A549 (cell line): Measurements from ENCODE around the gene CACNB1. TPM values are rescaled to one million over a fixed set of nuclear protein-coding genes. Genes with fewer than 3 reads are reported as not detected.

Experiments
- ATAC-seq, 2 experiments: fragments of 200-7000 bp in 1 of 2; fragments of >200 bp in 1 of 2; cut with Nextera tagmentation in 1 of 2; cut with Tn5 transposase in 1 of 2; 3 replicates each; pipeline versions ENCODE4 v1.8.0 to v1.9.1; 2018 to 2020; ENCODE audit warnings: mild to moderate bottlenecking in 1 of 2, moderate library complexity in 1 of 2
- CTCF ChIA-PET: fragments of 300-600 bp; sonication (Branson Sonifier 250); formaldehyde crosslinking; extraction: SDS; loops from one replicate; lab custom pipeline; 2021; ENCODE audit warnings: antibody characterized with exemption, inconsistent platforms; lab: Yijun Ruan, JAX
- POLR2A ChIA-PET: fragments of 350-600 bp; formaldehyde crosslinking; extraction: SDS; loops from one replicate; lab custom pipeline; 2021; ENCODE audit warnings: antibody characterized with exemption, inconsistent platforms; lab: Yijun Ruan, JAX
- DNase-seq, 2 experiments: peaks; one replicate each; pipeline versions ENCODE4 v3.0.0 to v3.0.0-alpha.2; 2011 to 2016; ENCODE audit warnings: low read depth in 1 of 2, low spot score in 1 of 2
- FAIRE-seq: peaks from 2 replicates; lab custom pipeline; 2011; peaks lifted over from hg19 to GRCh38; lab: Jason Lieb, UNC
- H3K27ac ChIP-seq, 2 experiments: fragments of >200 bp; sonication (Bioruptor Twin); formaldehyde crosslinking; 3 replicates each; pipeline ENCODE4 v1.5.1; 2016 to 2017
- H3K4me1 ChIP-seq: fragments of >200 bp; sonication (Bioruptor Twin); formaldehyde crosslinking; 3 replicates; pipeline ENCODE4 v1.6.1; 2016
- H3K4me2 ChIP-seq: fragments of >200 bp; sonication (Bioruptor Twin); formaldehyde crosslinking; 3 replicates; pipeline ENCODE4 v1.6.1; 2016
- H3K4me3 ChIP-seq: fragments of >200 bp; sonication (Bioruptor Twin); formaldehyde crosslinking; 3 replicates; pipeline ENCODE4 v1.5.1; 2016
- H3K9me3 ChIP-seq: fragments of >200 bp; sonication (Bioruptor Twin); formaldehyde crosslinking; 3 replicates; pipeline ENCODE4 v1.6.1; 2016
- CBX2 ChIP-seq: fragments of 200-600 bp; sonication (generic); IDR thresholded peaks from 2 replicates; pipeline ENCODE4 v1.6.1; 2016; ENCODE audit warnings: low read depth, mild to moderate bottlenecking, borderline replicate concordance
- CHD4 ChIP-seq: fragments of 200-600 bp; sonication (generic); IDR thresholded peaks from 2 replicates; pipeline ENCODE4 v1.6.1; 2016; ENCODE audit warnings: antibody characterized with exemption, mild to moderate bottlenecking, borderline replicate concordance
- HDAC2 ChIP-seq: fragments of 200-600 bp; sonication (generic); IDR thresholded peaks from 2 replicates; pipeline ENCODE4 v1.6.1; 2016
- KDM1A ChIP-seq: fragments of 200-600 bp; sonication (generic); IDR thresholded peaks from 2 replicates; pipeline ENCODE4 v1.6.1; 2016; ENCODE audit warnings: low read depth, mild to moderate bottlenecking
- KDM5A ChIP-seq: fragments of 200-600 bp; sonication (generic); IDR thresholded peaks from 2 replicates; pipeline ENCODE4 v1.6.1; 2016; ENCODE audit warnings: antibody characterized with exemption, mild to moderate bottlenecking
- MAFK ChIP-seq: fragments of 450-650 bp; IDR thresholded peaks from 2 replicates; pipeline ENCODE4 v1.6.1; 2014; ENCODE audit not compliant: partially characterized antibody
- MAZ ChIP-seq: fragments of 150-350 bp; IDR thresholded peaks from 2 replicates; pipeline ENCODE4 v1.6.1; 2014; ENCODE audit warnings: antibody characterized with exemption, low read depth, low read length, borderline replicate concordance
- MYC ChIP-seq: IDR thresholded peaks from 2 replicates; pipeline ENCODE4 v1.6.1; 2012; ENCODE audit warnings: mild to moderate bottlenecking, inconsistent platforms, low read length, improper control_type of control experiment, borderline replicate concordance
- NFE2L2 ChIP-seq: fragments of 150-350 bp; conservative IDR thresholded peaks from 2 replicates; pipeline ENCODE4 v1.6.1; 2014; ENCODE audit warnings: low read length
- NPAS2 ChIP-seq: fragments of 250-450 bp; sonication (Bioruptor Pico); IDR thresholded peaks from 2 replicates; pipeline ENCODE4 v1.8.0; 2022; ENCODE audit warnings: mild to moderate bottlenecking, moderate library complexity, borderline replicate concordance
- POLR2A ChIP-seq: IDR thresholded peaks from 2 replicates; pipeline ENCODE4 v1.6.1; 2012; ENCODE audit warnings: mild to moderate bottlenecking, low read length
- POLR2AphosphoS2 ChIP-seq: conservative IDR thresholded peaks from 2 replicates; pipeline ENCODE4 v1.6.1; 2012; ENCODE audit warnings: low read length, improper control_type of control experiment, inconsistent platforms
- RAD21 ChIP-seq, 2 experiments: fragments of >200 bp in 1 of 2; sonication (Bioruptor Twin) in 1 of 2; formaldehyde crosslinking in 1 of 2; IDR thresholded peaks in 1 of 2; conservative IDR thresholded peaks in 1 of 2; 2 replicates in 1 of 2; 3 replicates in 1 of 2; pipeline ENCODE4 v1.6.1; 2012 to 2018; ENCODE audit warnings: inconsistent platforms in 1 of 2
- SMC3 ChIP-seq: fragments of >200 bp; sonication (Bioruptor Twin); formaldehyde crosslinking; IDR thresholded peaks from 3 replicates; pipeline ENCODE4 v1.6.1; 2018; ENCODE audit warnings: inconsistent platforms
- TFCP2L1 ChIP-seq: fragments of 250-450 bp; sonication (Bioruptor Pico); IDR thresholded peaks from 2 replicates; pipeline ENCODE4 v1.5.0; 2021; ENCODE audit warnings: mild to moderate bottlenecking
- USF2 ChIP-seq: fragments of 450-650 bp; IDR thresholded peaks from 2 replicates; pipeline ENCODE4 v1.6.1; 2014; ENCODE audit warnings: antibody characterized with exemption
- ZC3H11A ChIP-seq: fragments of 450-650 bp; IDR thresholded peaks from 2 replicates; pipeline ENCODE4 v1.6.1; 2014; ENCODE audit warnings: antibody characterized with exemption, mild to moderate bottlenecking
- ZNF302 ChIP-seq: fragments of 250-450 bp; sonication (Bioruptor Pico); IDR thresholded peaks from 2 replicates; pipeline ENCODE4 v1.9.0; 2021; ENCODE audit warnings: inconsistent platforms, mild to moderate bottlenecking, moderate library complexity
- WGBS: methylation state at CpG from one replicate; pipeline ENCODE4 v1.1.6; 2017; ENCODE audit errors: missing lambda C conversion rate; 5-methylcytosine and 5-hydroxymethylcytosine counted together
- polyA plus RNA-seq, 4 experiments: library from polyadenylated mRNA; depleted of rRNA in 3 of 4; stranded (reverse); fragments of >200 nt; fragmentation: RNase III in 1 of 4; extraction: RNeasy Plus Mini Kit Qiagen cat#74134 plus additional on column Dnase treatment in 1 of 4; gene quantifications; 2 replicates in 3 of 4; 3 replicates in 1 of 4; pipeline ENCODE4 v1.2.3, GENCODE V29; 2011 to 2017
- TF ChIP-seq, protein P1 (sequence below): IDR thresholded peaks from 2 replicates; pipeline ENCODE4 v1.6.1; 2012
- TF ChIP-seq, protein P2 (sequence below): fragments of >200 bp; sonication (Bioruptor Twin); formaldehyde crosslinking; IDR thresholded peaks from 2 replicates; pipeline ENCODE4 v1.6.1; 2016
- TF ChIP-seq, protein P3 (sequence below): fragments of >200 bp; sonication (Bioruptor Twin); formaldehyde crosslinking; IDR thresholded peaks from 3 replicates; pipeline ENCODE4 v1.5.1; 2016

CACNB1 gene
- polyA plus RNA-seq, 2 of the 4 experiments (the other 2 are of a cell fraction) = 3.6 to 3.9 TPM

GRCh38 chr17:39243155-39243554 is 45.7 kb upstream of the CACNB1 start:
- ChIA-PET CTCF (interaction anchor here (0.6 to 21.6 kb wide), 9 partner anchors 7 to 883 kb away, joined by 3 to 1140 read pairs (median 47); partner anchors contain the start of genes ARL5C, CACNB1, PLXDC1 and RPL19), POLR2A (no interaction called here)
- 82% methylated on average over 8 of the region's 8 CpGs for WGBS
- no peak overlapping the region for H3K4me2 ChIP-seq
- FAIRE-seq (no peak), DNase-seq (no peak), ATAC-seq (no peak)
- H3K9me3 ChIP-seq = no peaks in the 10 kb centered on the region
- H3K27ac ChIP-seq = no peak overlapping the region
- peaks cover 13% of the 10 kb centered on the region for H3K4me1 ChIP-seq
- TF ChIP-seq MAFK = no peak
- no peak for TF ChIP-seq MAZ
- no peak for TF ChIP-seq USF2
- no peak for TF ChIP-seq NFE2L2
- TF ChIP-seq ZC3H11A = no peak
- TF ChIP-seq CHD4 = no peak
- TF ChIP-seq SMC3 = no peak
- TF ChIP-seq POLR2A = no peak
- TF ChIP-seq, all 56 proteins: peak for 0
- no peak overlapping the region for H3K4me3 ChIP-seq

DNA sequence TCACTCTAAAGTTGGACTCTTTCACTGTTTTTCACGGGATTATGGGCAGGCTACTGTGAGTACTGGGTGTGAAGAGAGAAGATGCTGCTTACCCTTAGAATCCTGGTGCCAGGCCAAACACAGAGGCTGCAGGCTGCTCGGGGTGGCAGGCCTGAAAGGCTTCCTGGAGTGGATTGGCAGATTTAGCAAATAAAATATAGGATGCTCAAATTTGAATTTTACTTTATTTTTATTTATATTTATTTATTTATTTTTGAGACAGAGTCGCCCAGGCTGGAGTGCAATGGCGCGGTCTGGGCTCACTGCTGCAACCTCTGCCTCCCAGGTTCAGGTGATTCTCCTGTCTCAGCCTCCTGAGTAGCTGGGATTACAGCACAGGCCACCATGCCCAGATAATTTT is 43.2 kb upstream of the CACNB1 start:
- no peak overlapping the region for H3K4me2 ChIP-seq
- no peaks in the 10 kb centered on the region for H3K9me3 ChIP-seq
- H3K4me1 ChIP-seq = peaks cover 37% of the 10 kb centered on the region
- CTCF ChIA-PET = interaction anchor here (0.6 to 21.6 kb wide), 7 partner anchors 5 to 181 kb away, joined by 3 to 1140 read pairs (median 355); partner anchors contain the start of genes ARL5C, CACNB1, PLXDC1 and RPL19
- POLR2A ChIA-PET = no interaction called here
- TF ChIP-seq CHD4 (no peak), NPAS2 (CRISPR knock-in tag) (no peak), MYC (no peak), ZNF302 (CRISPR knock-in tag) (no peak), CBX2 (no peak), MAZ (no peak), POLR2AphosphoS2 (no peak), TFCP2L1 (CRISPR knock-in tag) (no peak)
- TF ChIP-seq, protein P1, sequence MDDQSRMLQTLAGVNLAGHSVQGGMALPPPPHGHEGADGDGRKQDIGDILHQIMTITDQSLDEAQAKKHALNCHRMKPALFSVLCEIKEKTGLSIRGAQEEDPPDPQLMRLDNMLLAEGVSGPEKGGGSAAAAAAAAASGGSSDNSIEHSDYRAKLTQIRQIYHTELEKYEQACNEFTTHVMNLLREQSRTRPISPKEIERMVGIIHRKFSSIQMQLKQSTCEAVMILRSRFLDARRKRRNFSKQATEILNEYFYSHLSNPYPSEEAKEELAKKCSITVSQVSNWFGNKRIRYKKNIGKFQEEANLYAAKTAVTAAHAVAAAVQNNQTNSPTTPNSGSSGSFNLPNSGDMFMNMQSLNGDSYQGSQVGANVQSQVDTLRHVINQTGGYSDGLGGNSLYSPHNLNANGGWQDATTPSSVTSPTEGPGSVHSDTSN = no peak
- TF ChIP-seq, protein P2, sequence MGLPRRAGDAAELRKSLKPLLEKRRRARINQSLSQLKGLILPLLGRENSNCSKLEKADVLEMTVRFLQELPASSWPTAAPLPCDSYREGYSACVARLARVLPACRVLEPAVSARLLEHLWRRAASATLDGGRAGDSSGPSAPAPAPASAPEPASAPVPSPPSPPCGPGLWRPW = no peak
- no peak for ATAC-seq
- 72% methylated on average over 5 of the region's 5 CpGs for WGBS
- H3K4me3 ChIP-seq = no peak overlapping the region
- DNase-seq = no peak
- H3K27ac ChIP-seq = no peak overlapping the region
- no peak for FAIRE-seq

DNA sequence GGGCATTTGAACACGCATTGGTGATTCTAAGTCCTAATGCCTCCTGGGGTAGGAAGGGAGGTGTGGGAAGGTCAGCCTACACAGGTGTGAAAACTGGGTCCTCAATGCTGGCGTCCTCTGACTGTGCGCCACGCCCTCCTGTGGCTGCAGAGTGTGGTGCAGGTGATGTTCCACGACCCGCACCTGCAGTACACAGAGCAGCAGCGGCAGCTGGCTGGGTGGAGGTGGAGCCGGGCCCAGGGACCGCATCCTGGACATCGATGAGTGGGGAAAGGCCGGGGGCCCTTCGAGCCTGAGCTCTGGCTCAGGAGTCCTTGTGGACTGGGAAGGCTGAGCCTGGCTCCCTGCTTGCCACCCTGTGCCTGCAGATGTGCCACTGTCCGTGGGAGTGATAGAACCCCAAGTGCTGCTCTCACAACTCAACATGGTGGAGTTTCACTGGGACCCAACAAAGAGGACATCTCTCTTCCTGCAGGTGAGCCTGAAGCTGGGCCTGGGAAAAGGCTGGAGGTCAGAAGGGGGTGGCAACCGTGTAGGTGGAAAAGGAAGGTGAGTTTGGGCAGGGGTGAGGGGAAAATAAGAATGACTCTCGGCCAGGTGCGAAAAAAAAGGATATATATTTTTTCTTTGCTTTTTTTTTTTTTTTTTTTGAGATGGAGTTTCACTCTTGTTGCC is 42.3 kb upstream of the CACNB1 start:
- FAIRE-seq = no peak

More for the DNA sequence above, 42.3 kb upstream of the CACNB1 start:
- peak; percentile 60 to 68 for DNase-seq
- CTCF ChIA-PET = interaction anchor here (0.7 to 21.6 kb wide), 7 partner anchors 4 to 257 kb away, joined by 3 to 1140 read pairs (median 355); partner anchors contain the start of genes ARL5C, CACNB1, PLXDC1 and RPL19
- no peaks in the 10 kb centered on the region for H3K9me3 ChIP-seq
- WGBS = 64% methylated on average over 16 of the region's 16 CpGs
- peak in 1 of 2 experiments; percentile 38; a peak in 3 of 6 replicates for ATAC-seq
- H3K27ac ChIP-seq = no peak overlapping the region; a peak in 1 of 6 replicates
- POLR2A ChIA-PET = no interaction called here
- peaks cover 40% of the 10 kb centered on the region for H3K4me1 ChIP-seq
- no peak overlapping the region for H3K4me2 ChIP-seq
- peak in 1 of 2 experiments; percentile 43; a peak in 2 of 5 replicates for TF ChIP-seq RAD21 (conservative IDR thresholded peaks at IDR 0.05 in 1 of 2, IDR thresholded peaks at IDR 0.05 in 1 of 2)
- TF ChIP-seq KDM1A = no peak
- TF ChIP-seq SMC3 = peak; percentile 39
- TF ChIP-seq, protein P3, sequence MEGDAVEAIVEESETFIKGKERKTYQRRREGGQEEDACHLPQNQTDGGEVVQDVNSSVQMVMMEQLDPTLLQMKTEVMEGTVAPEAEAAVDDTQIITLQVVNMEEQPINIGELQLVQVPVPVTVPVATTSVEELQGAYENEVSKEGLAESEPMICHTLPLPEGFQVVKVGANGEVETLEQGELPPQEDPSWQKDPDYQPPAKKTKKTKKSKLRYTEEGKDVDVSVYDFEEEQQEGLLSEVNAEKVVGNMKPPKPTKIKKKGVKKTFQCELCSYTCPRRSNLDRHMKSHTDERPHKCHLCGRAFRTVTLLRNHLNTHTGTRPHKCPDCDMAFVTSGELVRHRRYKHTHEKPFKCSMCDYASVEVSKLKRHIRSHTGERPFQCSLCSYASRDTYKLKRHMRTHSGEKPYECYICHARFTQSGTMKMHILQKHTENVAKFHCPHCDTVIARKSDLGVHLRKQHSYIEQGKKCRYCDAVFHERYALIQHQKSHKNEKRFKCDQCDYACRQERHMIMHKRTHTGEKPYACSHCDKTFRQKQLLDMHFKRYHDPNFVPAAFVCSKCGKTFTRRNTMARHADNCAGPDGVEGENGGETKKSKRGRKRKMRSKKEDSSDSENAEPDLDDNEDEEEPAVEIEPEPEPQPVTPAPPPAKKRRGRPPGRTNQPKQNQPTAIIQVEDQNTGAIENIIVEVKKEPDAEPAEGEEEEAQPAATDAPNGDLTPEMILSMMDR = peak; percentile 50
- no peak for TF ChIP-seq MAFK
- TF ChIP-seq KDM5A = no peak
- TF ChIP-seq HDAC2 = no peak
- TF ChIP-seq, all 56 proteins: peak for 3
- no peak overlapping the region for H3K4me3 ChIP-seq
